Measurements from ENCODE around the gene SMYD3.

- TF ChIP-seq POLR2A (IDR thresholded peaks at IDR 0.05; ENCODE audit: low read length) (no peak), GATA1 (IDR thresholded peaks at IDR 0.05; ENCODE audit: low read depth, low read length) (no peak)
Measured at GRCh38 chr1:246355411-246356230, 151.5 kb downstream of the SMYD3 start.
